Aorta (tissue), 5 donors: ENCODE results near the gene GPAT2. TPM values are rescaled to one million over a fixed set of nuclear protein-coding genes. Genes with fewer than 3 reads are reported as not detected.
"Not testable (repeated sequence)": the region's sequence is repeated elsewhere in the genome, so short reads cannot be mapped to it uniquely, and the experiment has no call there.

Source experiments
- ATAC-seq: fragments of 200-7000 bp; cut with Tn5 transposase; one replicate; pipeline ENCODE4 v1.9.1; 2022; ENCODE audit warnings: moderate library complexity; ENCODE audit not compliant: low FRiP score
- DNase-seq, 2 donors: peaks; one replicate each; pipeline ENCODE4 v3.0.0-alpha.2; 2020
- H3K27ac ChIP-seq, 2 donors: one replicate each; pipeline ENCODE4 v1.5.1; 2013; ENCODE audit warnings: low read length in 2 of 2, mild to moderate bottlenecking in 2 of 2, moderate library complexity in 2 of 2, control low read depth in 1 of 2, inconsistent platforms in 1 of 2, low read depth in 1 of 2
- H3K27me3 ChIP-seq, 2 donors: one replicate each; pipeline ENCODE4 v1.6.1; 2013; ENCODE audit warnings: control low read depth in 1 of 2, low read length in 1 of 2, mild to moderate bottlenecking in 1 of 2, moderate library complexity in 1 of 2; ENCODE audit not compliant: insufficient read depth in 2 of 2, control insufficient read depth in 1 of 2
- H3K36me3 ChIP-seq, 2 donors: one replicate each; pipeline ENCODE4 v1.6.1; 2013; ENCODE audit warnings: control low read depth in 1 of 2, low read length in 1 of 2, mild to moderate bottlenecking in 1 of 2; ENCODE audit not compliant: insufficient read depth in 2 of 2, control insufficient read depth in 1 of 2
- H3K4me1 ChIP-seq, 2 donors: one replicate each; pipeline ENCODE4 v1.6.1; 2013; ENCODE audit warnings: low read length in 2 of 2, control low read depth in 1 of 2, mild to moderate bottlenecking in 1 of 2, moderate library complexity in 1 of 2; ENCODE audit not compliant: insufficient read depth in 2 of 2, control insufficient read depth in 1 of 2
- H3K4me3 ChIP-seq, 2 donors: one replicate each; pipeline ENCODE4 v1.5.1; 2013; ENCODE audit warnings: low read length in 2 of 2, control low read depth in 1 of 2, mild to moderate bottlenecking in 1 of 2
- H3K9me3 ChIP-seq: one replicate; pipeline ENCODE4 v1.6.1; 2013; ENCODE audit warnings: mild to moderate bottlenecking, low read length; ENCODE audit not compliant: control insufficient read depth
- WGBS, 2 donors: extraction: QIAGEN DNeasy Blood & Tissue Kit; methylation state at CpG; one replicate each; pipeline ENCODE4 v1.1.7; 2013; 5-methylcytosine and 5-hydroxymethylcytosine counted together
- intact Hi-C, 2 donors: fragments of 100-400 bp; cut with DNase I; formaldehyde crosslinking; loops; one replicate each; pipeline versions ENCODE4 v1.14.2 to v1.15.0; 2022
- polyA plus RNA-seq, 2 donors: library from polyadenylated mRNA; stranded (reverse); fragments of 200-250 nt; gene quantifications; one replicate each; pipeline ENCODE4 v1.2.3, GENCODE V29; 2013
- total RNA-seq, 2 donors: library from RNA; stranded (reverse); fragmentation: NEBNext Ultra II Directional; extraction: Animal tissue kit (Norgen Biotek cat#: 25700); gene quantifications; one replicate each; pipeline ENCODE4 v1.2.1, GENCODE V29; 2021
- donor health status: healthy with polysubstance abuse.
- donor health status: Bipolar disorder and iron deficiency.
- donor health status: DM: no; HTN: no; CAD: no.
- donor health status: DM: no; HTN: no; CAD: no.
- donor health status: DM: yes; HTN: yes; CAD: no.

The GPAT2 gene
- total and polyA plus RNA-seq, 4 donors = 0.38 to 16.2 (median 4.2) TPM

DNA sequence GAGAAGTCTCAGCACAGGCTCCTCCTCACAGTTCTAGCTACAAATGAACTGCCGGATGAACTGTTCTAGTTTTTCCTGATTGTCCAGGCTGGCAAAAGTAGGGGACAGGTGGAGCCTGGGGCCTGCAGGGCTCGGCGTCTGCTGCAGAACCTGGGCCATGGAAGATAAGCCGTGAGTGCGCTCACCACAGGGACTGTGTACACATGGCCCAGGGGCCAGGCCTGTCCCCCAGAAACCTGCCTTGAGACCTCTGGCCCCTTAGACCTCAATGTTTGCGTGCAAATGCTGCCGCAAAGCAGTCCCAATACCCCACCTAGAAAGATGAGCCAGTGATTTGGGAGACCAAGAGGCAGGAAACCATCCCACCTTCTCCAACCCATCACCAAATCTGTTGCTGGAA, 12.6 kb downstream of the GPAT2 start:
- WGBS, 2 donors = 89 to 95% methylated on average over 5 to 7 of the region's 7 CpGs
- not testable (repeated sequence) for ATAC-seq, H3K36me3 ChIP-seq, H3K4me3 ChIP-seq, H3K4me1 ChIP-seq, H3K27me3 ChIP-seq, DNase-seq, H3K27ac ChIP-seq, H3K9me3 ChIP-seq
- intact Hi-C loops = loop anchor here in 1 of 2 donors (10.0 kb wide), 1 partner anchor 153 kb away; no protein-coding TSS in a partner anchor

DNA sequence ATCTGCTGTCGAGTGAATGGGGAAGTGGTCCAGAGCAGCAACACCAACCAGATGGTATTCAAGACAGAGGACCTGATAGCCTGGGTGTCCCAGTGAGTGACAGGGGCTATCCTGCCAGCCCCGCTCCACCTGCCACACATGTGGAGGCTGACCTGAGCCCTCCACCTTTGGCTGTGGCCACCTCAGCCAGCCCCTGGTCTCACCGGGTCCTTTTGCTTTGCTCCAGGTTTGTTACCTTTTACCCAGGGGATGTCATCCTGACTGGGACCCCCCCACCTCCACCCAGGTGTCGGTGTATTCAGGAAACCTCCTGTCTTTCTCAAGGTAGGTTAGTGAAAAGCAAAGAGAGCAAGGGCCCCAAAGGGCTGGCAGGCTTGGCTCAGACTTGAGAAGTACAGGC, 13.6 kb downstream of the GPAT2 start:
- H3K4me1 ChIP-seq, DNase-seq, H3K36me3 ChIP-seq, H3K27me3 ChIP-seq, H3K27ac ChIP-seq, ATAC-seq, H3K4me3 ChIP-seq, H3K9me3 ChIP-seq: not testable (repeated sequence)
- intact Hi-C loops = loop anchor here in 1 of 2 donors (10.0 kb wide), 1 partner anchor 154 kb away; no protein-coding TSS in a partner anchor
- WGBS, 2 donors = 94% methylated on average over 4 of the region's 4 CpGs

DNA sequence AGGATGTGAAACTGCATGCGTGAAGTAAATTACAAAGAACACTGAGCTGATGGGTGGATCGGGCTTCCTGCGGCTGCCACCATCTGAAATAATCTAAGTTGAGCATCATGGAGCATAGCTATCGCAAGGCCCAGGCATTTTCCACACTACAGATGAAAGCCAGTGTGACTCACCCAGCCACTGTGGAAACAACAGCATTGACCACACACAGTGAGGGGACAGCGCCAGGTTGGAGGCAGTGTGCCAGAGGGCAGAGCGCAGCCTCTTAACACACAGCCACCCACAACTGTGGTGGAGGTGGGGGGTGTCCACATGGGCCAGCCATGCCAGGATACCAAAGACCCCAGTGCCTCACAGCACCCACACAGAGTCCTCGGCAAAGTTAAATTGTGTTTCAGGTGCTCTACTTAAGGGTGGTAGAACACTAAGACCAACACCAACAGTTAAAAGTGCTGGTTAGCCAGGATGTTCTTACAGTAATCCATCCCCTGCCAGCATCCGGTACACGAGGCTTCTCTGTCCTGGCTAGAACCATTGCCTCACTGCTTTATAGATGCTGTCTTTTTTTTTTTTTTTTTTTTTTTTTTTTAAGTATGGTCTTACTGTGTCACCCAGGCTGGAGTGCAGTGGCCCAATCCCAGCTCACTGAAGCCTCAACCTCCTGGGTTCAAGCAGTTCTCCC, 14.7 kb downstream of the GPAT2 start:
- not testable (repeated sequence) for H3K27ac ChIP-seq, H3K9me3 ChIP-seq, H3K36me3 ChIP-seq, H3K27me3 ChIP-seq, DNase-seq, H3K4me1 ChIP-seq, H3K4me3 ChIP-seq, ATAC-seq
- 48 to 63% methylated on average over 3 to 4 of the region's 9 CpGs for WGBS, 2 donors
- intact Hi-C loops = loop anchor here in 1 of 2 donors (10.0 kb wide), 1 partner anchor 155 kb away; no protein-coding TSS in a partner anchor

DNA sequence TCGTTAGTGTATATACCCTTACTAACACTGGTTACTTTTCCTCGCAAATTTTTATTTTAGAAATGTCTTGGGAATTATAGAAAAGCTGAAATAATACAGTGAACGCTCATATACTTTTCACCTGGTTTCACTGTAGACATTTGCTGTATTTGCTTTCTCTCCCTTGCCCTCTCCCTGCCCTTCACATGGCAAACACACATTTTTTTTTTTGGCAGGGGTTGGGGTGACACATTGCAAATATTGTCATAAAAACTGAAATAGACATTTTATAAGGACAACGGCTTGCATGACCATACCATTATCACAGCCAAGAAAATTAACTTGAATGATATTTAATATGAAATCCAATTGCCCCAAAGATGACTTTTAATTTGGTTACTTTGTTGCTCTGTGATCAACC, 18.4 kb downstream of the GPAT2 start:
- H3K4me1 ChIP-seq, H3K27ac ChIP-seq, H3K9me3 ChIP-seq, H3K4me3 ChIP-seq, DNase-seq, intact Hi-C loops, H3K27me3 ChIP-seq, ATAC-seq, H3K36me3 ChIP-seq: not testable (repeated sequence)
- WGBS, 2 donors = 58 to 70% methylated on average over 3 of the region's 4 CpGs

DNA sequence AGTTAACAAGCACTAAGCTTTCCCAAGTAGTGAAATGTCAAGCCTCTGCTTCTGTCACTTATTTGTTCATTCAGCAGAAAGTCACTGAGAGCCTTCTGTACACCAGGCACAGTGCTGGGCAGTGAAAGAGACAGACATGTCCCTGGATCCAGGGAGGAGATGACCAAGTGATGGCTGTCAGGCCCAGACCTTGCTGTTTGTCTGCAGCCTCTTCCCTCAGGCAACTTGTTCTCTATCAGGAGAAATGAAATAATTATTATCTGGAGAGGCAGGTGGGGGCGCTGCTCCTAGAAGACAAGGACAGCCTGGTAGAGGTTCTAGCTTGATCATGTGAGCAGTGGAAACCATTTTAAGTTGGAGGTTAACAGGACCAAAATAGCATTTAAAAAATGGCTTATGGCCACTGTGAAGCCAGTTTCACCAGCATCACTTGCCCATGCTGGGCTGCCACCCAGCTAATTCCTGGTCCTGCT, 21.9 kb downstream of the GPAT2 start:
- H3K4me1 ChIP-seq, intact Hi-C loops, H3K27me3 ChIP-seq, H3K27ac ChIP-seq, H3K9me3 ChIP-seq, DNase-seq, H3K4me3 ChIP-seq, ATAC-seq, H3K36me3 ChIP-seq: not testable (repeated sequence)
- 76 to 100% methylated on average over 1 of the region's 1 CpG for WGBS, 2 donors

DNA sequence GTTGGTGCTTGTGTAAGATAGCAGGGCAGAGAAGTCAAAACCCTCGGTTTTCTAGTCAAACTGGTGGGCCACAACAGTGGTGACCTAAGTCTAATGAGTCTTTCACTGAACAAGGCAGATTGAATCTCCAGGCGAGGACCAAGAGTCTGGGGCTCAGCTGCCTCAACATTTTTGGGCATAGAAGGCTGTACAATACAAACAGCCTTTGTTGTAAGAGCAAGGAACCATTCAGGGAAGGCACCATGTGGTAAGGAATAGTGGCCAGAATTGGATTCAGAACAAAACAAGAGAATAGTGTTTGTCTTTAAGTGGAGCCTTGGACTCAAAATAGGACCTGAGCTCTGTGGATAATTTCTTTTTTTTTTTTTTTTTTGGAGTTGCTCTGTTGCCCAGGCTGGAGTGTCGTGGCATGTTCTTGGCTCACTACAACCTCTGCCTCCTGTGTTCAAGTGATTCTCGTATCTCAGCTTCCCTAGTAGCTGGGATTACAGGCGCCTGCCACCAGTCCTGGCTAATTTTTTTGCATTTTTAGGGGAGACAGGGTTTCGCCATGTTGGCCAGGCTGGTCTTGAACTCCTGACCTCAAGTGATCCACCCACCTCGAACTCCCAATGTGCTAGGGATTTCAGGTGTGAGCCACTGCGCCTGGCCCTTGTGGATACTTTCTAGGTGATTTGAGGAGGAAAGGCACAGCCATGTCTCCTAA, 22.5 kb downstream of the GPAT2 start:
- H3K27me3 ChIP-seq, H3K4me3 ChIP-seq, H3K4me1 ChIP-seq, H3K9me3 ChIP-seq, H3K36me3 ChIP-seq, ATAC-seq, H3K27ac ChIP-seq, intact Hi-C loops, DNase-seq: not testable (repeated sequence)
- 48 to 57% methylated on average over 8 of the region's 8 CpGs for WGBS, 2 donors

DNA sequence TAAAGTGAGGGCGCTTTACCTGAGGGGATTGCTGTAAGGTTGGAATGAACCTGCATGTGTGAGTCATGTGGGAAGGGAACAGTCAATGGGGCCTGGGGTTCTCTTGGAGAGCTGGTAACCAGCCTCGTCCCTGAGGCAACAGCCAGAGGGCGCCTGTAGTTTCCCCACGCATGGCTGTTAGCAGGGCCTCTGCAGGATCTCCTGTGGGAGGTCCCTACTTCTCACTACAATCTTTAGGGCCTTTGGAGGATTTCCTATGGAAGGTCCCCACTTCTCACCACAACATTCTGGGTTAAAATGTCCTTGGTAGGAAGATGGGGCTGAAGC, 23.6 kb downstream of the GPAT2 start:
- H3K36me3 ChIP-seq, H3K27ac ChIP-seq, intact Hi-C loops, H3K4me1 ChIP-seq, H3K9me3 ChIP-seq, H3K27me3 ChIP-seq, H3K4me3 ChIP-seq, DNase-seq: not testable (repeated sequence)
- peak; percentile 46 for ATAC-seq
- WGBS, 2 donors = 50 to 61% methylated on average over 4 of the region's 4 CpGs

DNA sequence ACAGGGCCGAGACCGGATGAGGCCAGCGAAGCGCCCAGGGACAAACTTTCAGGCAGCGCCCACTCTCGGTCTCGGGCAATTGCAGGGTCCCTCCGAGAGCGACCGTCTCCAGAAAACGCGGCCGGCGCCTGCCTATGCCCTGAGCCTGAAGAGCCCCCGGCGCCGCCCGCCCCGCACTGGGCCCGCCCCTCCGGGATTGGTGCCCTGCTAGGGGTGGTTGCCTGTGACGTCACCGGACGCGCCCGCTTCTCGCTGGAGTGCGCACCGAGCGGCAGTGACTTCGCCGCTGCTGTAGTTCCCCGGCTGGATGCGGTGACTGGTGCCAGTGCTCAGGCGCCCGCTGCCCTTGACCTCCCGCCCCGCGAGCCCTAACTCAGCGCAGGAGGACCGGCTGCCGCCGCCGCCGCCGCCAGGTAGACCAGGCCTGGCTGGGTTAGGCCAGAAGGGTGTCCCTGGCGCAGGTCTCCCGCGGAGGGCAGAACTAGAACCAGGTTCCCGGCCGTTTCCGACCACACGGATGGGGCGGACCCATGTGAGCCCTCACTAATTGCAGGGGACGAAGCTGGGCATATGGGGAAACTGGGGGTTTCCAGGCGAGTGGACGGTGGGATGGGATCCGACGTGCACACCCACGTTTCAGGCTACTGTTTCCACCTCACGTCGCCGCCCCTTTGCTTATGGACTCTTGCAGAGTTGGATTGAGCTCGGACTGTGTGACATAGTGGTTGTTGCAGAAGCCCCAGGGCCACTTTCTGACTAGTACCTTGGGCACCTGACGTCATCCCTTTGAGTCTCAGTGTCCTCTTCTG, 24.2 kb downstream of the GPAT2 start:
- H3K36me3 ChIP-seq, H3K4me1 ChIP-seq, intact Hi-C loops, H3K9me3 ChIP-seq, H3K27me3 ChIP-seq: not testable (repeated sequence)
- DNase-seq = peak; percentile 98 to 99
- Histone ChIP-seq H3K27ac (peak overlapping the region in 1 of 2 donors; percentile 76), H3K4me3 (peak overlapping the region; percentile 20 to 28)
- ATAC-seq = peak; percentile 99
- WGBS, 2 donors = 0% methylated on average over 25 to 34 of the region's 65 CpGs
